Stimulated activated CD8-positive, alpha-beta memory T cell treated with anti-CD3 and anti-CD28 coated beads, Interleukin-4, amount 100 ng/mL, for 24 hours (primary cell): ENCODE measurements around the gene LEFTY2.
"Not testable (repeated sequence)": the region's sequence is repeated elsewhere in the genome, so short reads cannot be mapped to it uniquely, and the experiment has no call there.

Experiments used
- DNase-seq: peaks from one replicate; pipeline ENCODE4 v3.0.0-alpha.2; 2020; ENCODE audit warnings: low read depth

Gene LEFTY2, protein sequence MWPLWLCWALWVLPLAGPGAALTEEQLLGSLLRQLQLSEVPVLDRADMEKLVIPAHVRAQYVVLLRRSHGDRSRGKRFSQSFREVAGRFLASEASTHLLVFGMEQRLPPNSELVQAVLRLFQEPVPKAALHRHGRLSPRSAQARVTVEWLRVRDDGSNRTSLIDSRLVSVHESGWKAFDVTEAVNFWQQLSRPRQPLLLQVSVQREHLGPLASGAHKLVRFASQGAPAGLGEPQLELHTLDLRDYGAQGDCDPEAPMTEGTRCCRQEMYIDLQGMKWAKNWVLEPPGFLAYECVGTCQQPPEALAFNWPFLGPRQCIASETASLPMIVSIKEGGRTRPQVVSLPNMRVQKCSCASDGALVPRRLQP

DNA sequence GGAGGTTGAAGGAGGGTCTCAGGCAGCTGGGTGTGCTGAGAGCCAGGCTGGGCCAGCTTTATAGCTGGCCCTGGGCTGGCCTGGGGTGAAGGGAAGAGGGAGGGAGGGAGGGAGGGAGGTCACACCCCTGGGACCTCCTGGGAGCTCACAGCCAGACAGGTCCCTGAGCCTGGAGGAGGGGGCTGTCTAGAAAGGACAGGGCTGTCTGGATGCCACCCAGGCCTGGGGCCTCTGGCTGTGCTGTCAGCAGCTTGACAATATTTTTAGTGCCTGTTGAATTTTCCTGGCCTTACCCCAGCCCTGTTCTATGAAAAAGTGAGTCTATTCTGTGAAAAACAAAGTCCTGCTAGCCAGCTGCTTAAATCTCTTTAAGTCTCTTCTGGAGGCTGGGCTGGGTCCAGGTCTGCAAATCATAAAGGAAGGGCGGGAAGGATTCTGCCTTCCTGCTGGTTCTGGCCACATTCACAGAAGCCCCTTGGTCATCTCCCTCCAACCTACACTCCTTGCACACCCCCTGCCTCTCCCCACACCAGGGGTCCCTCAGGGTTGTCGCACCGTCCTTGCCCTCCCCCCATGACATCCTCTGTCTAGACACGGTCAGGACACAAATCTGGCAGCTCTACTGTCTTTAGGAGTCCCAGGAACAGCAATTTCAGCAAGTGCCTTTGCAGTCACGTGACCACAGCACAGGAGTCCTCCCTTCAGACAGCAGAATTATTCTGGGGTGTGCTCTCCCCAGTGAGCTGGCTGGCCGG lies at the start of gene LEFTY2:
LEFTY2 (minus strand) TSS at position 34 of the 755 bp plus-strand sequence. CDS start 80 bp downstream, outside the sequence.
- DNase-seq = no peak

DNA sequence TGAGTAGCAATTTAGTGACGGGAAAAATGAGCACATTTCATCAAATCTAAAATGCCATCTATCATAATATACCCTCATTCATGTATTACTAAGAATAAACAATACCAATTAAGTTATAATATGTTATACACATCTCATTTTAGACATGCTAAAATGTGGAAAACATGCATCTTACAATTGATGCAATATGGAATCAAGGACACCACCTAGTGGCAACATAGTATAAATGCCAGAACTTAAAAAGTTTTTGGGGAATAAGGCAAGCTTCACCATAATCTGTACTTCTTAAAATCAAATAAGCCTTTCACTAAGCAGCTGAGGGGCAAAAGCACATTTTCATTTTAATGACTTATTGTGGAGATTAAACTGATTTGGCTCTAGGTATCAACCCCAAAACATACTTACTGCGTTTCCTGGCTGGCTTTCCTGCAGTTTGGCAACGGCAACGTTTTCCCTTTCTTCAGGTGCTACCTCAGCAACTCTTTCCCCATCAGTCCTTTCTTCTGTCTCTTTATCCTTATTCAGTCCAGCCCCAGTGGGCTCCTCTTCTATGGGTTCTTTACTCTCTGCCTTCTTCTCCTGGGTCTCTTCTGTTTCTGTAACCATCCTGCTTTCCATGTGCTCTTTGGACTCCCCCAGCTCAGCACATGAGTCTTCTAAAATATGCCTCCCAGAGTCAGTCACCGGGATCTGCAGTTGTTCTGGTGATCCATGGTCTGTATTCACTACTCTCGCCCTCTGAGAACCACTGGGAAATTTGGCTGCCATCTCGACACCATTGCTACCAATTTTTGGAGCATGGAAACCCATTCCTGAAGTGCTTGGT lies 46.7 kb upstream of the LEFTY2 start:
- no peak for DNase-seq

DNA sequence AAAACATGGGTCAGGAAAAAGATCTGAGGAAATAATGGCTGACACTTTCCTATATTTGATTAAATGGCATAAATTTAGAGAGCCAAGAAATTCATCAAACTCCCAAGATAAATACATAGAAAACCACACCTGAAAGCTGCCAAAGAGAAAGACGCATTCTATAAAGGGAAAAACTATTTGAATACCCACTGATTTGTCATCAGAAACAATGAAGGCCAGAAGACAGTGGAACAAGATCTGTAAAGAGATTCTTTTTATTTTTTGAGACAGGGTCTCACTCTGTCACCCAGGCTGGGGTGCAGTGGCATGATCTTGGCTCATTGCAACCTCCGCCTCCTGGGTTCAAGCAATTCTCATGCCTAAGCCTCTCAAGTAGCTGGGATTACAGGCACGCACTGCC lies 40.7 kb upstream of the LEFTY2 start:
- DNase-seq = no peak

DNA sequence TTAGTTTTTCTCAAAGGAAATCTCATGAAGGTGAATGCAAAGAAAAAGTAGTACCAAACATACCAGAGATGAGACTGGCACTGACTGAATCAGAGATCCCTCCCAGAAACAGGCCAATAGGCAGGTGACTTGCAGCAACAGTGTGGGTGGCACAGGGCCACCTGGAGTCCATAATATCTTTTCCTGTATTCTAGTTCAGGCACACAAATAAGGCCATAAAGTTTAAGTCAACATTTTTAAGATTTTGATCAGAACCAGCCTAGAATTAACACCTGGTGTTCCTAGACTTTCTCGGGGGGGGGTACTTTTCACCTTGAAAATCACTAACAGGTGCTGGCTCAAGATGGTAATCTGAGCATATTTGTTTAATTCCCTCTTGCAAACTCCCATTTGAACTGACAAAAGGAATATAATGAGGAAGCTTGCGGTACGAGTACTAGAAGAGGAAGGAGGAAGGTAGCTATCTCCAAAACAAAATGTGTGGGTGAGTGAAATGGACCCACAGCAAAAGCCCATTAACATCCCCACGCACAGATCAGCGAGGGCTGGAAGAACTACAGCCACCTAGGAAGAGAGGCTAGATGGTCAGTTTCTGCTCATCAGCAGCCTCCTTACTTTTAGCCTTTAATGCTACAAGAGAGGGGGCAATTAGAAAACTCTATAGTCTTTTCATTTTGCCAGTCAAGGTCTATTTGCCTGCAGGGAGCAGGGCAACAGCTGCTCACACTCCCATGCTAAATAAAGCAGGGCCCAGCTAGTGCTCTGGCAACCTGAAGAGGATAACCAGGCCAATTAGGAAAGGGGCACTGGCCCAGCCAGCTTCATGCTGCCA lies 39.2 kb upstream of the LEFTY2 start:
- no peak for DNase-seq

DNA sequence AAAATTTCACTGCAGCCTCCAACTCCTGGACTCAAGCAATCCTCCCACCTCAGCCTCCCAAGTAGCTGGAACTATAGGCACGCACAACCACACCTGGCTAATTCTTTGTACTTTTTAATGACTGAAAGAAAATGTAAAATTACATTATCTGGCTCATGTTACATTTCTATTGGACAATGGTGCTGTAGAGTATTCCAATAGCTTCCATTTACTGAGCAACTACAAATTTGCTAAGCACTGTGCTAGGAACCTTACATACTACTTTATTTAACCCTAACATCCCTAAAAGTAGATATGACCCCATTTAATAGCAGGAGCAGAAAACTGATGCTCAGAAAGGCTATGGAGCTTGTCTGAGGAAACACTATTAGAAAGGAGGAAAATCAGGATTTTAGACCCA lies 38.4 kb upstream of the LEFTY2 start:
- no peak for DNase-seq

DNA sequence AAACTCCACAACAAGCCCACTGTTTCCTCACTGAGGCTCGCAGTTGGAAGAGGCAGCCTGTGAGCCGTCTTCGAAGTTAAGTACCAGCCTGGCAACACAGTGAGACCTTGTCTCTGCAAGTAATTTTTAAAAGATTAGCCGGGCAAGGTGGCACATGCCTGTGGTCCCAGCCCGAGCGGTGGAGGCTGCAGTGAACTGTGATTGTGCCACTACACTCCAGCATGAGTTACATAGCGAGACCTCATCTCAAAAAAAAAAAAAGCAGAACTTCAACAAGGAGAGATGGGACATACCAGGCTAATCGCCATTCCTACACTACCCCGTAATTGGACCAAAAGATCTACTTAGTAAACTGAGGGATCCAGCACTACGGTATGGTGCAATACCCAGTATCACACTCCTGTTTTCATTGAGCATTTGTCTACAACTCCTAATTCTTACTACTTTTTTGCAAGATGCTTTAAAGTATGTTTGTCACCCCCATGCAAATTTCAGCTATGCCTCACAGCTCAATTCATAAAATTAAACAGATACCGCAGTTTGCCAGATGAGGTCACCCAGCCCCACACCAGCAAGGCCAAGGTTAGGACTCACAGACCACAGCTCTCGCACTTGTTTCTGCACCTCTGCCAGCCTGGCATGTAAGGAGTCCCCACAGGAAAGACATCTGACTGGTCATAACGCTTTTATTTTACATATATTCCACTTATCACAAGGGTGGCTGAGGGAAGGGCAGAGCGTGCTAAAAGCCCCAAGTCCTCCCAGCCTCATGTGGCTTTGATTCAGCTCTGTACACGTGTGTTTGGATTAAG lies 37.1 kb upstream of the LEFTY2 start:
- DNase-seq = no peak

DNA sequence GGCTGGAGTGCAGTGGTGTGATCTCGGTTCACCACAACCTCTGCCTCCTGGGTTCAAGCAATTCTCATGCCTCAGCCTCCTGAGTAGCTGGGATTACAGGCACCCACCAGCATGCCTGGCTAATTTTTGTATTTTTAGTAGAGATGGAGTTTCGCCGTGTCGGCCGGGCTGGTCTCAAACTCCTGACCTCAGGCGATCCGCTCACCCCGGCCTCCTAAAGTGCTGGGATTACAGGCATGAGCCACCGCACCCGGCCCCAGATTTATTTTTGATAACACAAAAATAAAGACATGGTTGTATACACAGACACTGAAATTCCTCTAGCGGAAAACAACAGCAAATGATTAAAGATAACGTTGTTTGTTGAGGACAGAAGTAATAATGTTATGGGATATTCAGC lies 34.1 kb upstream of the LEFTY2 start:
- DNase-seq = not testable (repeated sequence)

DNA sequence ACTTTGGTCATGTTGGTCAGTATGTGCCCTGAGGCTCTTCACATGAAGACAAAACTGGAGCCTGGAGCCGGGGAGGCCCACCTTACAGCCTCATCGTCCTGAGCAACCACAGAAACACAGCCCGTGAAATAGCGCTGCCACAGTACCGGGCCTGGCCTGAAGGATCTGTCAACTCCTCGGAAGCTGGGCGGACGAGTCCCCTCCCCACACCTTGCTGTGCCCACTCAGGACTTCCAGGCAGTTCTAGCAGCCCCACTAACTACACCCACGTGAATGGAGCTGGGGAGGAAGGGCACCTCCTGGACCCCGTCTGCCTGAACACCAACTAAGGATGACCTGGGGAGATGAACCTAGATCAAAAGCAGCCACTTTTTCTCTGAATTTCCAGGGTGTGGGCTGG lies 33.4 kb upstream of the LEFTY2 start:
- no peak for DNase-seq

DNA sequence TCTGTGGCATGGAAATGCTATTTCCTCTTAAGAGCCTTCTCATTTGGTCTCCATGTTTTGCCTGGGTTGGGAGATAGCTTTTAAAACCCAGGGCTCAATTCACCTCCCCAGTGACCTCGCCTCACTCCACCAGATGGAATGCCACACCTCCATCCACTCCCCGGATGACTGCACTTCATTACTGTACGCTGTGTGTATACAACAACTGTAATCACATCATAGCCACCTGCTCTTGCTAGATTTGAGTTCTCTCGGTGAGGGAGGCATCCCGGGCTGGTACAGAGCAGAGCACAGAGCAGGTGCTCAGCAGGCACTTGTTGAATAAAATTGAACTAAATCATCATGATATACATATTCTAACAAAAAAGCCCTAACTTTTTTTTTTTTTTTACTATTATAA lies 32.1 kb upstream of the LEFTY2 start:
- no peak for DNase-seq

DNA sequence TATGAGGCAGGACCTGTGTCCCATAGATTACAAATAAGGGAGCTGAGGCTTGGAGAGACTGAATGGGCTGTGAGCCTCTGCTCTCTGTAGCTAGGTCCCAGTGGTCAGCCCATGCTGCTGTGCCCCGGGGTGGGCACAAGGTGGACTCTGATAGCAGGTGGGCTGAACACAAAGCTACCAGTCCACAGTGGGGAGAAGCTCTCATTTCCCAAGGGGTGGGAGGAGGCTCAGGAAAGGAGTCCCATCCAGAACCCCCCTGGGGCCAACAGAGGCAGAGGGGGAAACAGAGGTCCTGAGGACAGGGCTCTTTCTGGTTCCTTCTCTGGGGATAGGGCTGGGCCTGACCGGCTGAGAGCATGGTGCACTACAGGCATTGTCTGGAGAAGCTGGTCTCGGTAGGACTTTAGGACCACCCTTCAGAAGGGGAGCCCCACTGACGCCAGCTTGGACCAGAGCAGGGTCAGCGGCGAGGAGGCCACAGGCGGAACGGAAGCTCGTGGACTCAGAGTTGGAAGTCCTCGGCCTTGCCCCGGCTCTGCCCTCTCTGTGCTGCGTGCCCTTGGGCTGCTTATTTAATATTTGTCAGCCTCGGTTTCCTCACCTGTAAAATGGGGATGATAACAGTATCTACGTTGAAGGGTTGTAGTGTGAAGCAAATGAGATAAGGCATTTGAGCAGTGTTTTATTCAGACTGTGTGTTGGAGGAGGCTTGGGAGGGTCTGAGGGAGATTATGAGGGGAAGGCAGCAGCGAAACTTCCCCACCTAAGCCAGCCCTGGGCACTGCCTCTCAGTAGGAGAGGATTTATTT lies 31.5 kb upstream of the LEFTY2 start:
- no peak for DNase-seq

DNA sequence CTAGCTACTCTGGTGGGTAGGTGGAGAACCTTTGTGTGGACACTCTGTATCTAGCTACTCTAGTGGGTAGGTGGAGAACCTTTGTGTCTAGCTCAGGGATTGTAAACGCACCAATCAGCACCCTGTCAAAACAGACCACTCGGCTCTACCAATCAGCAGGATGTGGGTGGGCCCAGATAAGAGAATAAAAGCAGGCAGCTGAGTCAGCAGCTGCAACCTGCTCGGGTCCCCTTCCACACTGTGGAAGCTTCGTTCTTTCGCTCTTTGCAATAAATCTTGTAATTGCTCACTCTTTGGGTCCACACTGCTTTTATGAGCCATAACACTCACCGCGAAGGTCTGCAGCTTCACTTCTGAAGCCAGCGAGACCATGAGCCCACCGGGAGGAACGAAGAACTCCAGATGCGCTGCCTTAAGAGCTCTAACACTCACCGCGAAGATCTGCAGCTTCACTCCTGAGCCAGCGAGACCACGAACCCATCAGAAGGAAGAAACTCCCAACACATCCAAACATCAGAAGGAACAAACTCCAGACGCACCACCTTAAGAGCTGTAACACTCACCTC lies 29.7 kb upstream of the LEFTY2 start:
- not testable (repeated sequence) for DNase-seq

DNA sequence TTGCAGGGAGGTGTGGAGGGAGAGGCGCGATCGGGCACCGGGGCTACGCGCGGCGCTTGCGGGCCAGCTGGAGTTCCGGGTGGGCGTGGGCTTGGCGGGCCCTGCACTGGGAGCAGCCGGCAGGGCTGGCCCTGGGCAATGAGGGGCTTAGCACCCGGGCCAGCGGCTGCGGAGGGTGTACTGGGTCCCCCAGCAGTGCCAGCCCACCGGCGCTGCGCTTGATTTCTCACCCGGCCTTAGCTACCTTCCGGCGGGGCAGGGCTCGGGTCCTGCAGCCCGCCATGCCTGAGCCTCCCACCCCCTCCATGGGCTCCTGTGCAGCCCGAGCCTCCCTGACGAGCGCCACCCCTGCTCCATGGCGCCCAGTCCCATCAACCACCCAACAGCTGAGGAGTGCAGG lies 28.7 kb upstream of the LEFTY2 start:
- DNase-seq = not testable (repeated sequence)

DNA sequence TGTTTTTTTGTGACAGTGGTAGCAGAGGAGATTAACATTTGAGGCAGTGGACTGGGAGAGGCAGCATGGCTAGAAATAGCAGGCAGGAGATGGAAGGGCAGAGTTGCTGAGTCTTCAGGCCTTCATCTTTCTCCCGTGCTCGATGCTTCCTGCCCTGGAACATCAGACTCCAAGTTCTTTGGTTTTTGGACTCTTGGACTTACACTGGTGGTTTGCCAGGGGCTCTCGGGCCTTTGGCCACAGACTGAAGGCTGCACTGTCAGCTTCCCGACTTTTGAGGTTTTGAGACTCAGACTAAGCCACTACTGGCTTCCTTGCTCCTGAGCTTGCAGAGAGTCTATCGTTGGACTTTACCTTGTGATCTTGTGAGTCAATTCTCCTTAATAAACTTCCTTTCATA lies 24.2 kb upstream of the LEFTY2 start:
- no peak for DNase-seq

DNA sequence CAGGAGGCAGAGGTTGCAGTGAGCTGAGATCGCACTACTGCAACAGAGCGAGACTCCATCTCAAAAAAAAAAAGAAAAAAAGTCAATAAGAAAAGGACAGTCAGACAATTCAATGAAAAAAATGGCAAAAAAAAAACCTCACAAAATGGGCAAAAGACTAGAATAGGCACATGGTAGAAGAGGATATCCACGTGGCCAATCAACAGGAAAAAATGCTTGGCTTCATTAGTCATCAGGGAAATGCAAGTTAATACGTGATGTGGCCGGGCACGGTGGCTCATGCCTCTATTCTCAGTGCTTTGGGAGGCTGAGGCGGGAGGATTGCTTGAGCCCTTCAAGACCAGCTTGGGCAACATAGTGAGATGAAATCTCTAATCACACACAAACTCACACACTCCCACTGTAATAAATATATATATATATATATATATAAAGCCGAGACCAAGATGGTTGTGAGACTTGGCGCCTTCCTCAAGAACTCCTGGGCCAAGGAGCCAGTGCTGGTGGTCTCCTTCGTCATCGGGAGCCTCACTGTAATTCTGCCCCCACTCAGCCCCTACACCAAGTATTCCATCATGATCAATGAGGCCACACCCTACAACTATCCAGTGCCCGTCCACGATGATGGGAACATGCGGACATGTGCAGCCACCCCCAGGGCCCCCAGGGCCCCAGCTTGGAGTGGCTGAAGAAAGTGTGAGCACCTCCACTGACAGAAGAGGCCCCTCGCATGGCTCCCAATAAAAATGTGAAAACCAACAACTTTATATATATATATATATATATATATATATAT lies 22.9 kb upstream of the LEFTY2 start:
- no peak for DNase-seq

DNA sequence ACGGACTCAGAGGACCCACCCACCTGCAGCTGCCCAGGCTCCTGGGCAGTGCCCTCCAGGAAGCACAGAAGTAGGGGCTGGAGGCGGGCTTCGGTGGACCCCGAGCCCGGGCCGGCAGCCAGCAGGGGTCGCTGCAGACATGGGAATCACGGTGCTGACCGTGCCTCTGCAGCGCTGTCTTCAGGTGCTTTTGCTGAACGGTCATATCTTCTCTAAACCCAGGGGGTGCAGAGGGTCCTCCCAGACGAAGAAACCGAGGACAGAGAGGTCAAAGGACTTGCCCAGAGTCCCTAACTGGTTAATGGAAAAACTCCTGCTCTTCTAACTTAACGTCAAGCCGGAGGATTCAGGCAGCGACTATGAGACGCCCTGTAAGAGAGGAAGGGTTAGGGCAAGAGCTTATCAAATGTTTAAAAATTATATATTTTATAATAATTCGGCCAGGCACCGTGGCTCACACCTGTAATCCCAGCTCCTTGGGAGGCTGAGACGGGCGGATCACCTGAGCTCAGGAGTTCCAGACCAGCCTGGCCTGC lies 21.5 kb upstream of the LEFTY2 start:
- DNase-seq = peak; percentile 61

DNA sequence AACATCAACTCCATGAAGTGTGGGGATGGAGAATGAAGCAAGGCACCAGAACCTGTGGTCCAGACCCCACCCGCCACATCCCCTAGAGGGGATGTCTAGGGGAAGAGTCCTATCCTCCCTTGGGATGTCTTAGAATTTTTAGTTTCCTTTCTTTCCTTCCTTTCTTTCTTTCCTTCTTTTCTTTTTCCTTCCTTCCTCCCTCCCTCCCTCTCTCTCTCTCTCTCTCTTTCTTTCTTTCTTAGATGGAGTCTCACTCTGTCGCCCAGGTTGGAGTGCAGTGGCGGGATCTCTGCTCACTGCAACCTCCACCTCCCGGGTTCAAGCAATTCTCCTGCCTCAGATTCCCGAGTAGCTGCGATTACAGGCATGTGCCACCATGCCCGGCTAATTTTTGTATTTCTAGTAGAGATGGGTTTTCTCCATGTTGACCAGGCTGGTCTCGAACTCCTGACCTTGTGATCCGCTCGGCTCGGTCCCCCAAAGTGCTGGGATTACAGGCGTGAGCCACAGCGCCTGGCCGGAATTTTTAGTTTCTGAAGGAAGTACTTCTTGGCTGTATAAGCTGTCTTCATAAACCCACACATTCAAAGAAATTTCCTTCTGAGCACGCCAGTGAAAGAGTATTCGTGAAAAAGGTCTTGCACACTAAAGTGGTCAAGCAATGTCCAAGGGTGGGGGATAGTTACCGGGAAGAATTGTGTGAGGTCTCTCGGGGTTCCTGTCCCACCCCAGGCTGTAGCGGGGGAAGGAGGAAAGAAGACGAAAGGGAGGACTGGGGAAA lies 20.8 kb upstream of the LEFTY2 start:
- DNase-seq = no peak

DNA sequence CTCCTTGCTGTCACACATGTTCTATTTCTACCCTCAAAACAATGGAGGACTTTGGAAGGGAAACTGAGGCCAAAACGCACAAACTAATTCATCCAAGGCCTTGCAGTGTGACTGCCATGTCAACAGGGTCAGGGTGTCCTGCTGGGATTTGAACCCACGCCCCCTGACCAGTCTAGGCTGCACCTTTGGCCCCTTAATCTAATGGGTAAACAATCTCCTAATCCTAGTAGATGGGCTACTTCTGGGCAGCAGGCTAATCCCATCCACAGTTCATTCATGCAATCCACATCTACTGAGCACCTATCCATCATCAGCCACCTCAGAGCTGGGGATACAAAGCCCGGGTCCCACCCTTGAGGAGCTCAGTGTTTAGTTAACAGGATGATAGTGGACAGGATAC lies 17.0 kb upstream of the LEFTY2 start:
- DNase-seq = no peak

DNA sequence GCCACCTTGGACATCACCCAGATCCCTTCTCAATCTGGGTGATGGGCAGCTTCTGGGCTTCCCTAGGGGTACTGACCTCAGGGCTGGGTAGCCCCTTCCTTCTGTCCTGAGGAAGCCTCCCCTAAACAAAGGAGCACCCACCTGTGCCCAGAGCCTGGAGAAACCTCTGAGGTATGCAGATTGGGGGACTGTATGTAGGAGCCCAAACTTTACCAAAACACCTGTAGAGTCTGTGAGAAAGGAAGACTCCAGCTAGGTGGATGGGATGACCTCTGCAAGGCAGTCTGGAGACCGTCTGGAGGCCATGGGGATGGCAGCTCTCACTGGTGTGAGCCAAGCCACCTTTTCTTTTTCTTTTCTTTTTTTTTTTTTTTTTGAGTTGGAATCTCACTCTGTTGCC lies 13.7 kb upstream of the LEFTY2 start:
- no peak for DNase-seq
